Measurements from ENCODE around the gene PHLDA3.

Gene PHLDA3

DNA sequence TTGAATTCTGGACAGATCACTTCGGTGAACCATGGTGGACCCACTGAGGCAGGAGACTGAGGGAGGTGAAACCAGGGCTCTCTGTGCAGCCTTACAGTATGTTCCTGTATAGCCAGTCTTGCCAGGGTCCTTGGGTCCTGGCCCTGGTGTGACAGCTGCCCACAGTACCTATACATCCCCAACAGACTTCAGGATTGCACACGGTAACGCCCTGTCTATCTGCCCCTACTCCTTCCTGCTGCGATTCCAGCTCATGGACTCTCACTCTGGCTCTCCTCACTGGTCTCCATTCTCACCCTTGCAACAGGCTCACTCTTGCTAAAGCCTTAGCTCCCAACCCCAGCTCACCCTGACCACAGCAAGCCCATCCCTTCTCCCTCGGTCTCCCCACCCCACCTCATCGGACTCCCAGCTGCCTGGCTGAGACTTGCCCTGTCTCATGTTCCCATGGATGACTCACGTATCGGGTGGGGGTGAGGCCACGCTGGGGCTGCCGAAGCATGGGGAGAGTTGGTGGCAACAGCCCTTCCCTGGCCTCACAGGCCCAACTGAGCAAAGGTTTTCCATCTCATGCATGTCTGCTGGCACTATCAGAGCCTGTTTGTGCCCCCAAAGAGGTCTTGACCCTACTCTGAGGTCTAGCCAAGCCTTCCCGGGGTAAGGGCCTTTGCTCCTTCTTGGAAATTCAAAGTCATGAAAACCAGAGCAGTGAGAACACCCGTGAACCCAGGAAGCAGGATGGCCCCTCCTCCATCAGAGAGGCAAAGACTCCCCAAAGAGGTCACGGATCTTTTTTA lies 7.1 kb downstream of the PHLDA3 start:
- peak in 6 of 14 donors; percentile 23 to 87 (median 48) for DNase-seq

DNA sequence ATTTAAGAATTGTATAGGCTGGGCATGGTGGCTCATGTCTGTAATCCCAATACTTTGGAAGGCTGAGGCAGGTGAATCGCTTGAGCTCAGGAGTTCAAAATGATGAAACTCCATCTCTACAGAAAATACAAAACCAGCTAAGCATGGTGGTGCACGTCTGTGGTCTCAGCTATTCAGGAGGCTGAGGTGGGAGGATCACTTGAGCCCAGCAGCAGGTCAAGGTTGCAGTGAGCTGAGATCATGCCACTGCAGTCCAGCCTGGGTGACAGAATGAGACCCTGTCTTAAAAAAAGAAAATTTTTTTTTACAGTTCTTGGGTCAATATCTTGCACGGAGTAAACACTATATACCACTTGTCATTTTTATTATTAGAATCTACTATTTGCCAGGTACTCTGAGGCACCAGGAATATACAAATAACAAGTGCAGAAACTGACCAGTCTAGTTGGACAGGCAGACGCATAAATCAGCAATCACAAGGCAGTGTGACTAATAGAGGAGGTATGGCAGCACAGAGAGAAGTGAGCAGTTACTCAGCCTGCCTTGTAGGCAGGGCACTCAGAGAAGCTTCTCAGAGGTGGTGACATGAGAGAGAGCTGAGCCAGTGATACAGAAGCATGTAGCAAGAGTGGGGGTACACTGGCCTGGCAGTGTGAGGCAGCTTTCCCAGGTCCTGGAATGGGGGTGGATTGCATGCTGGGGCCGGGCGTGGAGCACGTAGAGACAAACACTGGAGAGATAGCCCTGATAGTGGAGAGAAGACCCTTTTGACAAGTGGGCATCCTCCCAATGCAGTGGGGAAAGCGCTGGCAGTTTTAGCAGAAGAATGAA lies 8.0 kb downstream of the PHLDA3 start:
- no peak for DNase-seq

DNA sequence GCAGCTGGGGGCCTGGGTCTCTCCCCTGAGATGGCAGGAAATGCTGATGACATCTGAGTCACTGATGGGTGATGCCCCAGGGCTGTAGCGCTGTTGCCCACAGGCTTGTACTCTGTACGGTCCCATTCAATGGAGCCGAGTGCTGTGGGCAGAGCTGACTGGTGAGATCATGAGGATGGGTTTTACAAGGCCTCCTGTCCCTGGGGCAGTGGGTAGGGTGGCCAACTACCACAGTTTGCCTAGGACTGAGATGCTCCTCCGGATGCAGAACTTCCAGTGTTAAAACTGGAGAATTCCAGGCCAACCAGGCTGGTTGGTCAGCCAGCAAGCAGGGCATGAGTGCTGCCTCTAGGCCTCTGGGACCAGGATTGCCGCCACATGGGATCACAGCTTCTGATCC lies 9.2 kb downstream of the PHLDA3 start:
- no peak for DNase-seq

DNA sequence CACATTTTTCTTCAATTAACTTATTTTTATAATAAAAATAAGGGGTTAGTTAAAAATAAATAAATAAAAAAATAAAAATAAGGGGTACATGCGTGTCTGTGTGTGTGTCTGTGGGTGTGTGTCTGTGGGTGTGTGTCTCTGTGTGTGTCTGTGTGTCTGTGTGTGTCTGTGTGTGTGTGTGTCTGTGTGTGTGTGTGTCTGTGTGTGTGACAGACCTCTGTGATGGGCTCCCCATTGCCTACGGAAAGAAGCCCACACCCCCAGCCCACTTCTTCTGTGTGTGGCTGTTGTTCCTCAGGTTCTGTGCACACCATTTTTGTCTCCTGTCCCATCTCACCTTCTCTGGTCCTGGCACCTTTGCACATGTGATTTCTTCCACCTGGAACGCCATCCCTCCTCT lies 9.9 kb downstream of the PHLDA3 start:
- no peak for DNase-seq

GRCh38 chr1:201457508-201457960 lies 11.5 kb downstream of the PHLDA3 start:
- DNase-seq, result no peak

DNA sequence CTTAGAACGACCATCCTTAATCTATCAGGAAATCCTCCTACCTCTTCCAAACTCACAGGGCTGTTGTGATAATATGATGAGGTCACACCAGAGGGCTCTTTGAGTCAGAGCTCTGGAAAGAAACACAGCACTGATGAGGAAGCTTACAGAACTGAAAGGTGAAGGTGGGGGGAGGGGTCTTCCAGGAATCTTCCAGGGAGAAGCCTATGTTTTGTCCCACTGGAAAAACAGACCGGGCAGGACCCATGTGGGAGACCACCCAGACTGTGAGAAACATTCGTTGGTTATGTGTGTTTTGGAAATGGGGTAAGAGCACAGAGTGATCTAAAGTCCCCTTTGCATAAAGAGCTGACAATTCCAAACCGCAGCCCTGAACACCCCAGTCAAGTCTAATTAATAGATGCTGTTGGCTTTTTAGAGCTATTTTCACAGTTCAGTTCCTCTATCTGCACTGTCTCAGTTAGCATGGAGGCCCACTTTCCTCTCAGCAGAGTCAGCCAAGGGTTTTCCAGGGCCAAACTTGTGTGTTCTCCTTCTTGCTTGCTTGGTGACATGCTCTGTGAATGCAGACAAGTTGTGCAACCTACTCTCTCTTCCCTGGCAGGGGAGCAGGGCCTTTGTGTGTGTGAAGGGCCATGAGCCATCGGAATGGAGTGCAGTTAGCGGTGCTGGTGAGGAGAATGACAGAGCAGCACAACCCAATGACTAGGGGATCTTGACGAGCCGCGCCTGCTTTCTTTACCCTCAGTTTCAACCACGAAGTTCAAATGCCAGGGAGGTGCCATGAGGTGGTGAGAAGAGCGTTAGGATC lies 12.3 kb downstream of the PHLDA3 start:
- peak in 11 of 14 donors; percentile 15 to 80 (median 41) for DNase-seq

- DNase-seq, result no peak
Measured at GRCh38 chr1:201455098-201455497, 13.9 kb downstream of the PHLDA3 start.

DNA sequence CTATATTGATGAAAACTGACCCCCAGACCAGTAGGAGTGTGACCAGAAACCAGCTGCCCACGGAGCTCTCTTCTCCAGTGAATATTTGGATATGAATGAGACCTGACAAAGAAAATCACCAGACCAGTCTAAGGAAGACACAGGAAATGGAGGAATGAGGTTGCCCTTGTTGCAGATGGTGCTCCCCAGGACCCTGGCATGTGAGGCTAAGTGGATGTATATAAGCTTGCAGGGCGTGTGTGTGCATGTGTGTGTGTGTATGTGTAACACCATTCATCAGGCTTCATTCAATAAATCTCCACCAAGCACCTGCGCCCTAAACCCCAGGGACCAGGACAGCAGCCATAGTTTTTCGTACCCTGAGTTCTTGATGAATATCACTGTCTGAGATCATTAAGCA lies 14.4 kb downstream of the PHLDA3 start:
- DNase-seq, result peak in 1 of 14 donors; percentile 42

DNA sequence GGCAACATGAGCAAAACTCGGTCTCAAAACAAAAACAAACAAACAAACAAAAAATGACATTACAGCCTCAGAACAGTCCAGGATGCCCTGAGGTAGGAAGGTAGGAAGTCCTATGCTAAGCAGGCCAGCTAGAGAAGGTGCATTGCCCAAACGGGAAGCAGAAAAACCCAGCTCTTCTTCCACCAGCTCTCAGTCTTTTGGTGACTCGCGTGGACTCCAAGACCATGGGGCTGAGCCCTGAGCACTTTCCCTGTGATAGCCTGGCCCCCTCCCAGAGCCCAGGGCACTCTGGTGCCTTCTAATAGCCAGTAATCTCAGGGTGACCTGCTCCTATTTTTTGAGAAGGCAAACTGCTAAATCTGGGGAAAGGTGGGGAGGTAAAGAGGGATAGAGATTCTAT lies 16.1 kb downstream of the PHLDA3 start:
- DNase-seq, result no peak

GRCh38 chr1:201450721-201451291 lies 18.2 kb downstream of the PHLDA3 start:
- peak in 11 of 14 donors; percentile 19 to 76 (median 56) for DNase-seq

DNA sequence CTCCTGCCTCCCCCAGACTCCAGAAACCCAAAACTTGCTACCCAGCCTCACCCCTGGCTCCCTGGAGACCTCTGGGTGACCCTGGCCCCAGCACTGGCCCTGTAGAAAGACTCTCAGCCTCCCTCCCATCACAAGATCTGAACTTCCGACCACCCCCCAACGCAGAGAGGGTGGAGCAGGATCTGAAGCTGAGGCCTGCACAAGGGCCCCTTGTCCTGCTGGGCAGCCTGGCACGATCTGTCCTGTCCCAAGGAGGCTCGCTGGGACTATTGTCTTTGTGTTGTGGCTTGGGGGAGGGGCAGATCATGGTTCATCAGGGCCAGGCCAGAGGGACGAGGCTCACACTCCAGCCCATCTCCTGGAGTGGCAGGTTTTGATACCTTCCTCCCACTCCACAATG lies 20.0 kb downstream of the PHLDA3 start:
- peak in 12 of 14 donors; percentile 9 to 85 (median 74) for DNase-seq

DNA sequence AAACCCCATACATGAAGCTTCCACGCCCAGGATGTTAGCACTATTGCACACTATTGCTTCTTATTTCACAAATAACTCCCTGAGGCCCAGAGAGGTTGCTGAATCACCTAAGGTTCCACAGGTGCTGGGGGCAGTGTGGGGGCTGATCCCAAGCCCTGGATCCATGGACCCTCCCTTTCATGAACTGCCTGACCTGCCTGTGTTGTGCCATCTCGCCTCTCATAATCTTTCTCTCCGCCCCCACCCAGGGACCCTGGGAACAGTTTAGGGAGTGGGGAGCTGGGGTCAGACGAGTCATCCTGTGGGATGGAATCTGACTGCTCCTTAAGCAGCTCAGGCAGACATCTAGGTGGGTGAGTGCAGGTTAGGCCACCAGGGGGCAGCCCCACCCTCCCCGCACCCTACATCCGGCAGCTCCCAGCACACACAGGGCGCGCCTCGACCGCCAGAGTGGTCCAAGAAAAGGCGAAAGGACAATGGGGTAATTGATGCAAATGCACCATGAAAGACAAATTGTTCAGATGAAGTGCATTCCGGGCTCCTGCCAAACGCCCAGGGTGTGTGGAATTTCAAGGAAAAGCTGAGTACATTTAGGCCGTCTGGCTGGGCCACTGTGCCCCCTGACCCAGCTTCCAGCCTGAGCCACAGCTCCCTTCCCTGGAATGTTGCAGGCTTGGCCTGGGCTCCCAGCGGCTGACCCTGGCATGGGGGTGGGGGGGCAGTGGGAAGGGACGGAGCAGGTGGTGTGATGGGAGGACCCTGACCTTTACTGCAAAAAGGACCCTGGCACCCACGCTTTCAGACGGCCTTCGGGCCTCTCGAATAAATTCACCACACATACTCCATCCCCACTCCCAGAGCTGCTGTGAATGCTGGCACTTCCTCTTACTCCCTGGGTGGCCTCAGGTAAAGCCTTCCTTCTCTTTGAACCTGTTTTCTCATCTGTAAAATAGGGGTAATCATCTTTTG lies 20.8 kb downstream of the PHLDA3 start:
- peak in 12 of 14 donors; percentile 22 to 90 (median 78) for DNase-seq

DNA sequence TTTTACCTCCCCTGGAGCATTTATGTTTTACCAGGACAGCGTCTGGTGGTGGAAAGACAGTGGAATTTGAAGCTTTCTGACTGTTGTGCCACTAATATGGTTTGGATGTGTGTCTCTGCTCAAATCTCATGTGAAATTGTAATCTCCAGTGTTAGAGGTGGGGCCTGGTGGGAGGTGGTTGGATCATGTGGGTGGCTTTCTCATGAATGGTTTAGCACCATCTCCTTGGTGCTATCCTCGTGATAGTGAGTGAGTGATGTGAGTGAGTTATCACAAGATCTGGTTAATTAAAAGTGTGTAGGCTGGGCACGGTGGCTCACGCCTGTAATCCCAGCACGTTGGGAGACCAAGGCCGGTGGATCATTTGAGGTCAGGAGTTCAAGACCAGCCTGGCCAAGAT lies 23.7 kb downstream of the PHLDA3 start:
- DNase-seq, result no peak

DNA sequence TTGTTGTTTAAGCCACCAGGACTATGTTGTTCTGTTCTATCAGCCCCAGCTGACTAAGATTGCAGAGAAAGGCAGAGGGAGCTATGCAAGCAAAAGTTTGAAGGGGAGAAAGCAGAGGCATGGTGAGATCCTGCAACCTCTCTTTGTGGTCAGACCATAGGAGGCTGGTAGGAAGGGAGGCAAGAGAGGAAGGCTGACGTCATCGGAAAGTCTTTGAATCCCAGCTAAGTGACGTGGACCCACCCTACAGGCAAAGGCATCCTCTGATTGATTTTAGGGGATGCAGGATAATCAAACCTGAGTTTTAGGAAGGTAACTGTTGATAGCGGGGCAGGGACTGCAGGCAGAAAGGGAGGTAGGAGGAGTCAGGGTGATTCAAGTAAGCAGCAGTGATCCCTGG lies 24.2 kb downstream of the PHLDA3 start:
- DNase-seq, result no peak

DNA sequence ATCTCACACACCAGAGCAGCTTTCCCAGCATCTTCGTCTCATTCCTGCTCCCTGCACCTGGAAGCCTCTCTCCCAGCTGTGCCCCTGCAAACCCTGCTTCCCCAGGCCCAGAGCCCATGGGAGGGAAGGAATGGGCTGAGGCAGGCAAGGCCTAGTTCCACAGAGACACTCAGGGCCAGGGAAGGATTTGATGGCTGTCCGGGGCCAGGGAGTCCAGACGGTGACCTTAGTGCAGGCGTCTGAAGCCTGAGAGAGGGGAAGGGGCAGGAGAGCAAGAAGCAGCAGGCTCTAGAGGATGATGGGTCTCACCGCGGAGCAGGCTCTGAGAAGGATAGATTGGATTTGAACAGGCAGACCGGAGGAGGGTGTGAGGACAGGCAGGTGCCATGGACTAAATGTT lies 25.2 kb downstream of the PHLDA3 start:
- DNase-seq, result no peak

- no peak for DNase-seq
Measured at GRCh38 chr1:201436969-201437368, 32.0 kb downstream of the PHLDA3 start.

- DNase-seq, result no peak
Measured at GRCh38 chr1:201436393-201436792, 32.6 kb downstream of the PHLDA3 start.

DNA sequence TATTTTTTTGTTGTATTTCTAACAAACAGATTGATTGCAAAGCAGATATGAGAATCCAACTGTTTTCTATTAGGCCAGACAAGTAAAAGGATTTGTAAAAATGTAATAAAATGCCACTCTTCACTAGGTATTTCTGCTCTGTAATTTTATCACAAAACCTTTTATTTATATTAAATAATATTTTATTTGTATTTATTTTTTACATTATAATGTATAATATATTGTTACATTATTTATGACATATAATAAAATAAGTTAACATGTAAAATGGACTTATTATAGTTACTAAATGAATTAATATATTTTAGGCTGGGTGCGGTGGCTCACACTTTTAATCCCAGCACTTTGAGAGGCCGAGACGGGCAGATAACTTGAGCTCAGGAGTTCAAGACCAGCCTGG lies 34.7 kb downstream of the PHLDA3 start:
- no peak for DNase-seq

DNA sequence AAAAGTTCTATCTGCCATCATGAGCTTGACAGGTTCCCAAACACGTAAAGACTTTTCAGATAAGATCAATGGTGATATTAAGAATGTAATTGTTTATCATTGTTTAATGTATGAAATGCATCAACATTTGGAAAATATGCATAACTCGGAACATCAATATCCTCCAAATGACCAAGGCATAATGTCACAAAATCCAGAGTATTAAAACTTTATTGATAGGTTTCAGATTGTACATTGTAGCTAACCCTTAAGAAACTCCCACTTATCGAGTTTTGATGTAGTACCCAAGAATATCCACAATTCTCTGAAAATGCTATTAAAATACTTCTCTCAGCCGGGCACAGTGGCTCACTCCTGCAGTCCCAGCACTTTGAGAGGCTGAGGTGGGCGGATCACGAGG lies 35.4 kb downstream of the PHLDA3 start:
- no peak for DNase-seq

- DNase-seq, result no peak
Measured at GRCh38 chr1:201430776-201431175, 38.2 kb downstream of the PHLDA3 start.
